SK-N-SH (cell line): ENCODE data around the gene RFX3. TPM values are rescaled to one million over a fixed set of nuclear protein-coding genes. Genes with fewer than 3 reads are reported as not detected.

Experiments
- CTCF ChIA-PET: fragments of 300-600, 350-600 bp; formaldehyde crosslinking; extraction: SDS; loops from one replicate; lab custom pipeline; 2021; lab: Yijun Ruan, JAX
- POLR2A ChIA-PET: fragments of 350-600 bp; sonication (Branson Sonifier 250); formaldehyde crosslinking; extraction: SDS; loops from one replicate; lab custom pipeline; 2020; ENCODE audit warnings: antibody characterized with exemption, inconsistent platforms; lab: Yijun Ruan, JAX
- DNase-seq: peaks from one replicate; pipeline ENCODE4 v3.0.0; 2012
- H2AFZ ChIP-seq: fragments of 200-600 bp; sonication (generic); 2 replicates; pipeline ENCODE4 v1.8.1; 2016; ENCODE audit warnings: antibody characterized with exemption, mild to moderate bottlenecking, low read depth
- H3F3A ChIP-seq: fragments of 200-600 bp; sonication (generic); replicated peaks from 2 replicates; pipeline ENCODE3; 2016; ENCODE audit warnings: antibody characterized with exemption, mild to moderate bottlenecking; ENCODE audit not compliant: insufficient read depth
- H3K27ac ChIP-seq, 2 experiments: fragments of 200-500 bp in 1 of 2; fragments of 200-600 bp in 1 of 2; sonication (Bioruptor generic) in 1 of 2; sonication (generic), shearing (Covaris generic) in 1 of 2; 2 replicates each; pipeline versions ENCODE4 v1.5.1 to v1.6.1; 2014 to 2016; ENCODE audit warnings: low read depth in 2 of 2, inconsistent platforms in 1 of 2, low read length in 1 of 2, mild to moderate bottlenecking in 1 of 2, mixed read lengths in 1 of 2
- H3K27me3 ChIP-seq: fragments of 200-600 bp; sonication (generic), shearing (Covaris generic); 2 replicates; pipeline ENCODE4 v1.6.1; 2016; ENCODE audit warnings: mixed run types; ENCODE audit not compliant: insufficient read depth
- H3K36me3 ChIP-seq, 2 experiments: fragments of 200-500 bp in 1 of 2; fragments of 200-600 bp in 1 of 2; sonication (Bioruptor generic) in 1 of 2; sonication (generic) in 1 of 2; replicated peaks in 1 of 2; 2 replicates each; pipeline versions ENCODE3 to v1.5.1; 2014 to 2016; ENCODE audit warnings: low read length in 1 of 2, mild to moderate bottlenecking in 1 of 2; ENCODE audit not compliant: insufficient read depth in 2 of 2, control insufficient read depth in 1 of 2
- H3K4me1 ChIP-seq, 2 experiments: fragments of 200-500 bp in 1 of 2; fragments of 200-600 bp in 1 of 2; sonication (Bioruptor generic) in 1 of 2; sonication (generic), shearing (Covaris generic) in 1 of 2; 2 replicates each; pipeline versions ENCODE4 v1.5.1 to v1.6.1; 2014 to 2016; ENCODE audit warnings: low read depth in 1 of 2, low read length in 1 of 2, mixed run types in 1 of 2; ENCODE audit not compliant: insufficient read depth in 2 of 2, control insufficient read depth in 1 of 2
- H3K4me2 ChIP-seq: fragments of 200-600 bp; sonication (generic), shearing (Covaris generic); 2 replicates; pipeline ENCODE4 v1.6.1; 2017; ENCODE audit warnings: mixed run types
- H3K4me3 ChIP-seq, 2 experiments: fragments of 200-500 bp in 1 of 2; fragments of 200-600 bp in 1 of 2; sonication (Bioruptor generic) in 1 of 2; sonication (generic), shearing (Covaris generic) in 1 of 2; 2 replicates each; pipeline versions ENCODE4 v1.5.1 to v1.8.1; 2014 to 2016; ENCODE audit warnings: low read depth in 2 of 2, inconsistent platforms in 1 of 2, low read length in 1 of 2, mild to moderate bottlenecking in 1 of 2, mixed read lengths in 1 of 2, moderate library complexity in 1 of 2
- H3K79me2 ChIP-seq: fragments of 200-600 bp; sonication (generic); 2 replicates; pipeline ENCODE4 v1.8.1; 2017; ENCODE audit warnings: mild to moderate bottlenecking; ENCODE audit not compliant: insufficient read depth
- H3K9ac ChIP-seq: fragments of 200-600 bp; sonication (generic); 2 replicates; pipeline ENCODE4 v1.6.1; 2017; ENCODE audit warnings: mixed run types
- H3K9me2 ChIP-seq: fragments of 200-600 bp; sonication (generic); 2 replicates; pipeline ENCODE4 v1.6.1; 2017; ENCODE audit warnings: mixed run types
- H3K9me3 ChIP-seq: fragments of 200-600 bp; sonication (generic); 2 replicates; pipeline ENCODE4 v1.6.1; 2017; ENCODE audit warnings: mixed run types, mild to moderate bottlenecking, moderate library complexity
- H4K20me1 ChIP-seq: fragments of 200-600 bp; sonication (generic); 2 replicates; pipeline ENCODE4 v1.6.1; 2017; ENCODE audit warnings: mild to moderate bottlenecking, mixed run types; ENCODE audit not compliant: insufficient read depth
- CHD2 ChIP-seq: fragments of 150-350 bp; IDR thresholded peaks from 2 replicates; pipeline ENCODE4 v1.6.1; 2018; ENCODE audit warnings: low read length; ENCODE audit not compliant: partially characterized antibody
- ELF1 ChIP-seq: IDR thresholded peaks from 2 replicates; pipeline ENCODE4 v1.4.0; 2012
- FOSL2 ChIP-seq: IDR thresholded peaks from 2 replicates; pipeline ENCODE4 v1.4.0; 2012; ENCODE audit warnings: low read depth, mild to moderate bottlenecking, moderate library complexity, borderline replicate concordance
- FOXJ3 ChIP-seq: sonication (generic); formaldehyde crosslinking; IDR thresholded peaks from 2 replicates; pipeline ENCODE4 v1.5.1; 2020; ENCODE audit warnings: mild to moderate bottlenecking, missing genetic modification reagents
- JUND ChIP-seq: IDR thresholded peaks from 2 replicates; pipeline ENCODE4 v1.4.0; 2012
- MXI1 ChIP-seq: IDR thresholded peaks from 2 replicates; pipeline ENCODE4 v1.6.1; 2012; ENCODE audit warnings: mild to moderate bottlenecking, low read depth, low read length, improper control_type of control experiment
- PBX3 ChIP-seq: IDR thresholded peaks from 2 replicates; pipeline ENCODE4; 2012
- RCOR1 ChIP-seq: fragments of 150-350 bp; IDR thresholded peaks from 2 replicates; pipeline ENCODE4 v1.6.1; 2017; ENCODE audit warnings: antibody characterized with exemption, low read length
- RFX5 ChIP-seq: IDR thresholded peaks from 2 replicates; pipeline ENCODE4 v1.6.1; 2012; ENCODE audit warnings: mild to moderate bottlenecking, improper control_type of control experiment, low read length
- TAF1 ChIP-seq: IDR thresholded peaks from 2 replicates; pipeline ENCODE4 v1.6.1; 2012; ENCODE audit warnings: low read depth, mild to moderate bottlenecking, low read length, moderate library complexity, borderline replicate concordance
- TCF12 ChIP-seq: IDR thresholded peaks from 2 replicates; pipeline ENCODE4 v1.4.0; 2012
- USF1 ChIP-seq: IDR thresholded peaks from 2 replicates; pipeline ENCODE4 v1.4.0; 2012; ENCODE audit warnings: low read depth, borderline replicate concordance
- YY1 ChIP-seq: IDR thresholded peaks from 2 replicates; pipeline ENCODE4 v1.4.0; 2012; ENCODE audit warnings: low read depth, mild to moderate bottlenecking
- WGBS: methylation state at CpG from one replicate; pipeline ENCODE4 v1.1.6; 2017; ENCODE audit warnings: low lambda C conversion rate; 5-methylcytosine and 5-hydroxymethylcytosine counted together
- polyA plus RNA-seq, 3 experiments: library from polyadenylated mRNA; depleted of rRNA; stranded (reverse); fragments of >200 nt; gene quantifications; 2 replicates each; pipeline ENCODE4 v1.2.3, GENCODE V29; 2012

RFX3 gene
- polyA plus RNA-seq, 1 of the 3 experiments (the other 2 are of a cell fraction) = 1.7 TPM

- Histone ChIP-seq H3F3A (no peaks in the 10 kb centered on the region), H3K9me2 (no peaks in the 10 kb centered on the region), H3K4me2 (no peak overlapping the region), H4K20me1 (no peaks in the 10 kb centered on the region), H3K4me3 (no peak overlapping the region), H3K36me3 (no peaks in the 10 kb centered on the region), H3K4me1 (no peaks in the 10 kb centered on the region), H3K27me3 (peaks cover 6% of the 10 kb centered on the region; the same call in 1 of the 2 replicates), H3K9ac (no peak overlapping the region), H2AFZ (no peak overlapping the region), H3K79me2 (no peaks in the 10 kb centered on the region), H3K27ac (no peak overlapping the region), H3K9me3 (no peaks in the 10 kb centered on the region)
- DNase-seq = no peak
- TF ChIP-seq USF1 = no peak
- POLR2A ChIA-PET = no interaction called here
- 38% methylated on average over 6 of the region's 7 CpGs for WGBS
- CTCF ChIA-PET = interaction anchor here (2.3 kb wide), 1 partner anchor 7 kb away, joined by 10 read pairs; no protein-coding TSS in a partner anchor
Measured at GRCh38 chr9:3189113-3189861, 336.5 kb downstream of the RFX3 start.

DNA sequence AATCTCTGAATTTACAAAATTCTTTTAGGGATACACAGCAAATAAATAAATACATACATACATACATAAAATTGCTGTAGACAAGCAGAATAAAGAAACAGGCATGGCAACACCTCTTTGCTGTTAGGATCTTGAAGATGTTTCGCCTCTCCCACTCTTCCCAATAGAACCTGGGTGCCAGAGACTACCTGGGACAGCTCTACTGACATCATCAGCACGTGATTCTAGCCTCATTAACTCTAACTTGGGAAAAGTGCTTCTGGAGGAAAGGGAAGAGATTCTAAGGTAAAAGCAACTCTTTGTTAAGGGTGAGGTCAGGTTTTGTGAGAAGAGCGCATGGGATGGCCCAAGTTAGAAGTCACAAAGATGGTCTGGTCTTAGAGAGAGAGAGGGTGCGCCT is 339.1 kb downstream of the RFX3 start:
- DNase-seq = no peak
- TF ChIP-seq JUND (no peak), RFX5 (no peak), FOXJ3 (CRISPR knock-in tag) (no peak), TCF12 (no peak), PBX3 (no peak), MXI1 (no peak), CHD2 (no peak), YY1 (no peak), RCOR1 (no peak), FOSL2 (no peak), TAF1 (no peak), ELF1 (no peak)
- TF ChIP-seq, all 33 proteins: peak for 0
- ChIA-PET POLR2A (no interaction called here), CTCF (no interaction called here)
- no peak overlapping the region for H3K27ac ChIP-seq
- H3K4me2 ChIP-seq = no peak overlapping the region
- no peaks in the 10 kb centered on the region for H3K9me3 ChIP-seq
- H3K79me2 ChIP-seq = no peaks in the 10 kb centered on the region
- H3K9me2 ChIP-seq = no peaks in the 10 kb centered on the region
- no peak overlapping the region for H2AFZ ChIP-seq
- no peak overlapping the region for H3K9ac ChIP-seq
- no peaks in the 10 kb centered on the region for H3F3A ChIP-seq
- no peaks in the 10 kb centered on the region for H3K4me1 ChIP-seq
- H3K36me3 ChIP-seq = no peaks in the 10 kb centered on the region
- 43% methylated on average over 4 of the region's 4 CpGs for WGBS
- H3K4me3 ChIP-seq = no peak overlapping the region
- no peaks in the 10 kb centered on the region for H4K20me1 ChIP-seq
- peaks cover 20% of the 10 kb centered on the region; the same call in 1 of the 2 replicates for H3K27me3 ChIP-seq
